Measurements from ENCODE around the gene LIPF. TPM values are rescaled to one million over a fixed set of nuclear protein-coding genes. Genes with fewer than 3 reads are reported as not detected.
A peak's percentile ranks its signal among the peaks of the same experiment; 100 is the strongest.
"Not testable (repeated sequence)": the region's sequence is repeated elsewhere in the genome, so short reads cannot be mapped to it uniquely, and the experiment has no call there.

Gene LIPF
- total and polyA plus RNA-seq, 8 donors = 1.2 TPM; not detected in 7

DNA sequence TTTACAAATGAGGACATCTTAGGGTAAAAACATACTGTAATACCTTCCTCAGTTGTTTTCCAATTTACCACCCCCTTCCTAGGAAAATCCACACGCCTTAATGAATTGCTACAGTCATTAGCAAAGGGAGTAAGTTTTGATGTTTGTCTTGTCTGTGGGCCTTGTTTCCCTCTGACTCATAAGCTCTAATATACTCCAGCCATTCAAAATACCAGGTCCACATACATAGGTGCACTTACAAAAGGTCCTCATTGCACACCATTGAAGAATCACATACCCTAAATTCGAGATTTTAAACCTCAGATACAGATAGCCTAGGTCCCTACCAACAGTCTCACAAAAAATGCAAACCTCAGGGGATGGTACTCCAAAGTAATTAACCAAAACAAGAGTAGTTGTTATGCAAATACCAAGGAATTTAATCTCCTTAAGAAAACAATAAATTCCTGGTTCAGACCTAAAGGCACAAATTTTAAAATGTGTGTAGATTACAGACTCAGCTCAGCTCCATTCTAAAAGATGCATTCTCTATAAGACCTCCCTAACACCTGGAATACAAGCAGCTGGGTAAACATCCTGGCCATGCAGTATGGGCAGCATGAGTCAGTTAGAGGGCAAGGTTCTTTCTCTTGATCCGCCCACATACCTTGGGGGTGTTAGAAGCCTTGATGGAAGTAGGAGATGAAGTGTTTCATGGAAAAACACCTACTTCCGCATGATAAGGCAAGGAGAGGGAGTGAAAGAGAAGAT, 38.8 kb downstream of the LIPF start:
- ATAC-seq = peak; percentile 98 to 99 (median 99)
- H3K4me1 ChIP-seq = no peaks in the 10 kb centered on the region
- peak in 4 of 6 donors; percentile 31 to 70 (median 68) for DNase-seq
- TF ChIP-seq, protein P1, sequence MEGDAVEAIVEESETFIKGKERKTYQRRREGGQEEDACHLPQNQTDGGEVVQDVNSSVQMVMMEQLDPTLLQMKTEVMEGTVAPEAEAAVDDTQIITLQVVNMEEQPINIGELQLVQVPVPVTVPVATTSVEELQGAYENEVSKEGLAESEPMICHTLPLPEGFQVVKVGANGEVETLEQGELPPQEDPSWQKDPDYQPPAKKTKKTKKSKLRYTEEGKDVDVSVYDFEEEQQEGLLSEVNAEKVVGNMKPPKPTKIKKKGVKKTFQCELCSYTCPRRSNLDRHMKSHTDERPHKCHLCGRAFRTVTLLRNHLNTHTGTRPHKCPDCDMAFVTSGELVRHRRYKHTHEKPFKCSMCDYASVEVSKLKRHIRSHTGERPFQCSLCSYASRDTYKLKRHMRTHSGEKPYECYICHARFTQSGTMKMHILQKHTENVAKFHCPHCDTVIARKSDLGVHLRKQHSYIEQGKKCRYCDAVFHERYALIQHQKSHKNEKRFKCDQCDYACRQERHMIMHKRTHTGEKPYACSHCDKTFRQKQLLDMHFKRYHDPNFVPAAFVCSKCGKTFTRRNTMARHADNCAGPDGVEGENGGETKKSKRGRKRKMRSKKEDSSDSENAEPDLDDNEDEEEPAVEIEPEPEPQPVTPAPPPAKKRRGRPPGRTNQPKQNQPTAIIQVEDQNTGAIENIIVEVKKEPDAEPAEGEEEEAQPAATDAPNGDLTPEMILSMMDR (IDR thresholded peaks at IDR 0.05) = no peak
- H3K27ac ChIP-seq = peak overlapping the region in 1 of 4 donors; percentile 1
- intact Hi-C loops (cut with DNase I) = no loop called here
- H3K9me3 ChIP-seq = no peaks in the 10 kb centered on the region
- H3K4me3 ChIP-seq = no peak overlapping the region
- no peaks in the 10 kb centered on the region for H3K36me3 ChIP-seq
- no peak for FAIRE-seq
- no peaks in the 10 kb centered on the region for H3K27me3 ChIP-seq
- WGBS, 2 donors = 44 to 54% methylated on average over 4 of the region's 4 CpGs

DNA sequence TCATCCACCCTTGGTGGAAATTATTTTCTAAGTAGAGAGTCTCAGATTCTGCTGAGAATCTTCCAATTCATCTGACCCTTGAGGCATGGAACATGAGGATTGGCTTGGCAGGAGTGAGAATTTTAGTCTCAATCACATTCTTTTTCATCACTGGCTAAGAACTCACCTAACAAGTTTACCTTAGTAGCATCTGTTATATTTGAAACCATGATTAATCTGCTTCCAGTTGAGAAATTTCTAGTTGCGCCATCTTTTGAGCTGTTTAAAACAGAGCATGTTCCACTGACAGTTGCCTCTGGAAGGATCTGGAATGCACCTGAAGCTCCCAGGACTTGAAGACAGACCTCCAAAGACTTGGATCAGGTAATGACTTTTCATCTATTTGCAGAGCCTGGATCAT, 41.7 kb downstream of the LIPF start, which contains the start of gene LIPK:
Gene LIPK (plus strand): TSS at position 292 of the 400 bp plus-strand sequence. CDS start 18,295 bp downstream, outside the sequence.
- TF ChIP-seq, protein P1 (IDR thresholded peaks at IDR 0.05) = no peak
- Histone ChIP-seq H3K36me3 (no peaks in the 10 kb centered on the region), H3K9me3 (no peaks in the 10 kb centered on the region), H3K4me1 (no peaks in the 10 kb centered on the region), H3K4me3 (no peak within 1 kb of the TSS), H3K27me3 (no peaks in the 10 kb centered on the region), H3K27ac (no peak within 1 kb of the TSS)
- ATAC-seq (no peak), DNase-seq (no peak), FAIRE-seq (no peak)
- 89 to 95% methylated on average over 1 of the region's 1 CpG for WGBS, 2 donors
- intact Hi-C loops (cut with DNase I) = no loop called here

GRCh38 chr10:88707429-88708155, 43.4 kb downstream of the LIPF start:
- no peak for FAIRE-seq
- Histone ChIP-seq H3K9me3 (no peaks in the 10 kb centered on the region), H3K27ac (no peak overlapping the region), H3K4me3 (no peak overlapping the region), H3K27me3 (no peaks in the 10 kb centered on the region), H3K36me3 (no peaks in the 10 kb centered on the region), H3K4me1 (no peaks in the 10 kb centered on the region)
- 35 to 43% methylated on average over 2 of the region's 2 CpGs for WGBS, 2 donors
- DNase-seq = no peak
- intact Hi-C loops (cut with DNase I) = no loop called here
- TF ChIP-seq, protein P1 (IDR thresholded peaks at IDR 0.05) = no peak
- ATAC-seq = peak in 2 of 4 donors; percentile 31 to 47

DNA sequence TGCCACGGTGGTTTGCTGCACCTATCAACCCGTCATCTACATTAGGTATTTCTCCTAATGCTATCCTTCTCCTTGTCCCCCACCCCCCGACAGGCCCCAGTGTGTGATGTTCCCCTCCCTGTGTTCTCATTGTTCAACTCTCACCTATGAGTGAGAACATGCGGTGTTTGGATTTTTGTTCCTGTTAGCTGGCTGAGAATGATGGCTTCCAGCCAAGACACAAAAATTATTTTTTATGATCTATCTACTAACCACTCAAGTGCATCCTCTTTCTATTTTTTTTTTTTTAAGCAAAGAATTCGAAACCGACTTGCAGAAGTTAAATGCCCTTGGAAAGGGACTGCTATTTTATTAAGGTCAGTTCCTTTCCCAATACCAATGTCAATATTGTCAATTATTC, 45.1 kb downstream of the LIPF start:
- FAIRE-seq; H3K4me1 ChIP-seq; H3K36me3 ChIP-seq; H3K4me3 ChIP-seq; H3K27ac ChIP-seq; intact Hi-C loops (cut with DNase I); H3K27me3 ChIP-seq; ATAC-seq; DNase-seq; H3K9me3 ChIP-seq: not testable (repeated sequence)
- 63 to 65% methylated on average over 6 of the region's 6 CpGs for WGBS, 2 donors

DNA sequence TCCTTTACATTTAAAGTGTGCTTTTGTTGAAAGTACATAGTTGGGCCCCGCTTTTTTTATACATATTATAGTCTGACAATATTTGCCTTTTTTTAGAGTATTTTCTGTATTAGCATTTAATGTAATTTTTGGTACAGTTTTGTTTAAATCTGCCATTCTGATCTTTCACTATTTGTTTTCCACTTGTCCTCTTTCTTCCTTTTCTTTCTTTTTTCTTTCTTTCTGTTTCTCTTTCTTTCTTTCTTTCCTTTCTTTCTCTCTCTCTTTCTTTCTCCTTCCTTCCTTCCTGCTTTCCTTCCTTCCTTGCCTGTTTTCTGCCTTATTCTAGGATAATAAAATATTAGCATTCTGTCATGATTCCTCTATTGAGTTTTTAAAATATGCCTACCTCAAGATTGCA, 51.3 kb downstream of the LIPF start:
- H3K4me3 ChIP-seq = no peak overlapping the region
- H3K4me1 ChIP-seq = no peaks in the 10 kb centered on the region

More for the DNA sequence above, 51.3 kb downstream of the LIPF start:
- no peaks in the 10 kb centered on the region for H3K9me3 ChIP-seq
- intact Hi-C loops (cut with DNase I) = no loop called here
- H3K27ac ChIP-seq = no peak overlapping the region
- TF ChIP-seq, protein P1 (IDR thresholded peaks at IDR 0.05) = no peak
- H3K36me3 ChIP-seq = no peaks in the 10 kb centered on the region
- ATAC-seq (no peak), FAIRE-seq (no peak), DNase-seq (no peak)
- 94 to 95% methylated on average over 1 of the region's 1 CpG for WGBS, 2 donors
- no peaks in the 10 kb centered on the region for H3K27me3 ChIP-seq
